Measurements from ENCODE around the gene EDEM3.
"Not testable (repeated sequence)": the region's sequence is repeated elsewhere in the genome, so short reads cannot be mapped to it uniquely, and the experiment has no call there.

The EDEM3 gene

GRCh38 chr1:184768467-184768866 lies 13.8 kb upstream of the EDEM3 start:
- Histone ChIP-seq H3K36me3 (ENCODE audit: control insufficient read depth, insufficient read depth, low read length) (no peaks in the 10 kb centered on the region), H3K27me3 (replicated peaks; ENCODE audit: control insufficient read depth, insufficient read depth, low read length) (no peaks in the 10 kb centered on the region), H3K4me3 (replicated peaks; ENCODE audit: low read depth, low read length) (no peak overlapping the region)
- no peak for DNase-seq (ENCODE audit: extremely low read depth, insufficient read length)
- no peak for TF ChIP-seq CTCF (IDR thresholded peaks at IDR 0.05; ENCODE audit: insufficient read depth, low read length, poor library complexity, severe bottlenecking)

- Histone ChIP-seq H3K27me3 (replicated peaks; ENCODE audit: control insufficient read depth, insufficient read depth, low read length) (no peaks in the 10 kb centered on the region), H3K36me3 (ENCODE audit: control insufficient read depth, insufficient read depth, low read length) (no peaks in the 10 kb centered on the region), H3K4me3 (replicated peaks; ENCODE audit: low read depth, low read length) (no peak overlapping the region)
- no peak for TF ChIP-seq CTCF (IDR thresholded peaks at IDR 0.05; ENCODE audit: insufficient read depth, low read length, poor library complexity, severe bottlenecking)
- no peak for DNase-seq (ENCODE audit: extremely low read depth, insufficient read length)
Measured at GRCh38 chr1:184767591-184767990, 12.9 kb upstream of the EDEM3 start.

GRCh38 chr1:184764483-184764882 lies 9.8 kb upstream of the EDEM3 start:
- no peak for DNase-seq (ENCODE audit: extremely low read depth, insufficient read length)
- H3K4me3 ChIP-seq (replicated peaks; ENCODE audit: low read depth, low read length): no peak overlapping the region
- H3K36me3 ChIP-seq (ENCODE audit: control insufficient read depth, insufficient read depth, low read length): no peaks in the 10 kb centered on the region
- no peaks in the 10 kb centered on the region for H3K27me3 ChIP-seq (replicated peaks; ENCODE audit: control insufficient read depth, insufficient read depth, low read length)
- no peak for TF ChIP-seq CTCF (IDR thresholded peaks at IDR 0.05; ENCODE audit: insufficient read depth, low read length, poor library complexity, severe bottlenecking)

- not testable (repeated sequence) for H3K4me3 ChIP-seq (replicated peaks; ENCODE audit: low read depth, low read length); H3K36me3 ChIP-seq (ENCODE audit: control insufficient read depth, insufficient read depth, low read length); H3K27me3 ChIP-seq (replicated peaks; ENCODE audit: control insufficient read depth, insufficient read depth, low read length); DNase-seq (ENCODE audit: extremely low read depth, insufficient read length)
Measured at GRCh38 chr1:184763520-184763919, 8.9 kb upstream of the EDEM3 start.

GRCh38 chr1:184761969-184762485 lies 7.4 kb upstream of the EDEM3 start:
- DNase-seq (ENCODE audit: extremely low read depth, insufficient read length): no peak
- no peak for TF ChIP-seq CTCF (IDR thresholded peaks at IDR 0.05; ENCODE audit: insufficient read depth, low read length, poor library complexity, severe bottlenecking)
- Histone ChIP-seq H3K36me3 (ENCODE audit: control insufficient read depth, insufficient read depth, low read length) (no peaks in the 10 kb centered on the region), H3K27me3 (replicated peaks; ENCODE audit: control insufficient read depth, insufficient read depth, low read length) (no peaks in the 10 kb centered on the region), H3K4me3 (replicated peaks; ENCODE audit: low read depth, low read length) (no peak overlapping the region)

GRCh38 chr1:184759651-184760050 lies 5.0 kb upstream of the EDEM3 start:
- no peak overlapping the region for H3K4me3 ChIP-seq (replicated peaks; ENCODE audit: low read depth, low read length)
- H3K36me3 ChIP-seq (ENCODE audit: control insufficient read depth, insufficient read depth, low read length): no peaks in the 10 kb centered on the region
- TF ChIP-seq CTCF (IDR thresholded peaks at IDR 0.05; ENCODE audit: insufficient read depth, low read length, poor library complexity, severe bottlenecking): no peak
- DNase-seq (ENCODE audit: extremely low read depth, insufficient read length): no peak
- H3K27me3 ChIP-seq (replicated peaks; ENCODE audit: control insufficient read depth, insufficient read depth, low read length): no peaks in the 10 kb centered on the region
